RWPE2 (cell line): ENCODE data around the gene CARD14.

Experiments used
- ATAC-seq: fragments of 200-7000 bp; cut with Tn5 transposase; 3 replicates; pipeline ENCODE4 v1.9.1; 2021; ENCODE audit warnings: low read depth
- DNase-seq: peaks from one replicate; pipeline ENCODE4 v3.0.0-alpha.2; 2020; ENCODE audit warnings: low spot score
- H3K27ac ChIP-seq: fragments of 450-650 bp; 2 replicates; pipeline ENCODE4 v1.5.1; 2017; ENCODE audit warnings: mild to moderate bottlenecking; ENCODE audit not compliant: poor library complexity, severe bottlenecking
- H3K27me3 ChIP-seq: fragments of 250-450 bp; sonication (Bioruptor Pico); 2 replicates; pipeline ENCODE4 v1.5.1; 2021; ENCODE audit warnings: mild to moderate bottlenecking, moderate library complexity; ENCODE audit not compliant: insufficient read depth, poor library complexity, severe bottlenecking
- H3K36me3 ChIP-seq: fragments of 250-450 bp; sonication (Bioruptor Pico); 2 replicates; pipeline ENCODE4 v1.5.1; 2020; ENCODE audit warnings: low read depth, mild to moderate bottlenecking, moderate library complexity
- H3K4me1 ChIP-seq: fragments of 250-450 bp; sonication (Bioruptor Pico); 2 replicates; pipeline ENCODE4 v1.5.1; 2021; ENCODE audit warnings: mild to moderate bottlenecking, moderate library complexity; ENCODE audit not compliant: insufficient read depth, poor library complexity, severe bottlenecking
- H3K4me3 ChIP-seq: fragments of 250-450 bp; sonication (Bioruptor Pico); 2 replicates; pipeline ENCODE4 v1.5.1; 2021; ENCODE audit warnings: mild to moderate bottlenecking, moderate library complexity; ENCODE audit not compliant: severe bottlenecking
- H3K9me3 ChIP-seq: fragments of 250-450 bp; sonication (Bioruptor Pico); 2 replicates; pipeline ENCODE4 v1.5.1; 2021; ENCODE audit warnings: mild to moderate bottlenecking, moderate library complexity; ENCODE audit not compliant: severe bottlenecking
- TF ChIP-seq, protein P1 (sequence below): fragments of 450-650 bp; IDR thresholded peaks from one replicate; pipeline ENCODE4 v1.5.1; 2017; ENCODE audit warnings: mild to moderate bottlenecking, moderate library complexity; ENCODE audit not compliant: poor library complexity, severe bottlenecking

Gene CARD14

DNA sequence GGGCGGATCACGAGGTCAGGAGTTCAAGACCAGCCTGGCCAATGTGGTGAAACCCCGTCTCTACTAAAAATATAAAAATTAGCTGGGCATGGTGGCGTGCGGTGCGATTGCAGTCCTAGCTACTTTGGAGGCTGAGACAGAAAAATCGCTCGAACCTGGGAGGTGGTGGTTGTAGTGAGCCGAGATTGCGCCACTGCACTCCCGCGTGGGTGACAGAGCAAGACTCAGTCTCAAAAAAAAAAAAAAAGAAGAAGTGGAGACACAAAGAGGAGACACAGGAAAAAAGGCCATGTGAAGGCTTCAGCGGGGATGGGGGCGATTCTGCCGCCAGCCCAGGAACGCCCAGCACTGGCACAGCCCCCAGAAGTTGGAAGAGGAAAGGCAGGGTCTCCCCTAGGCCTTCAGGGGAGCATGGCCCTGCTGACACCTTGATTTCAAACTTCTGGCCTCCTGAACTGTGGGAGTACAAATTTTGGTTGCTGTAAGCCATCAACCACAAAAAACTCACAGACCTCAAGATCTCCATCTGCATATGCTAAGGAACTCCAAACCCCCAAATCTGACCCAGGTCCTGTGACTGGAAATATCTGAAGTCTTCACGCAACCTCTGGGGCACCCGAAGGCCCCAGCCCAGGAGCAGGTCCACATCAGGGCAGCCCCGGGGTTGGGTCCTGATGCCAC is 43.3 kb downstream of the CARD14 start:
- H3K9me3 ChIP-seq: no peaks in the 10 kb centered on the region
- peaks cover 5% of the 10 kb centered on the region; the same call in 1 of the 2 replicates for H3K36me3 ChIP-seq
- no peak for DNase-seq
- H3K27me3 ChIP-seq: no peaks in the 10 kb centered on the region
- no peak overlapping the region for H3K4me3 ChIP-seq
- no peak overlapping the region for H3K27ac ChIP-seq
- H3K4me1 ChIP-seq: no peaks in the 10 kb centered on the region
- no peak for ATAC-seq
- TF ChIP-seq, protein P1, sequence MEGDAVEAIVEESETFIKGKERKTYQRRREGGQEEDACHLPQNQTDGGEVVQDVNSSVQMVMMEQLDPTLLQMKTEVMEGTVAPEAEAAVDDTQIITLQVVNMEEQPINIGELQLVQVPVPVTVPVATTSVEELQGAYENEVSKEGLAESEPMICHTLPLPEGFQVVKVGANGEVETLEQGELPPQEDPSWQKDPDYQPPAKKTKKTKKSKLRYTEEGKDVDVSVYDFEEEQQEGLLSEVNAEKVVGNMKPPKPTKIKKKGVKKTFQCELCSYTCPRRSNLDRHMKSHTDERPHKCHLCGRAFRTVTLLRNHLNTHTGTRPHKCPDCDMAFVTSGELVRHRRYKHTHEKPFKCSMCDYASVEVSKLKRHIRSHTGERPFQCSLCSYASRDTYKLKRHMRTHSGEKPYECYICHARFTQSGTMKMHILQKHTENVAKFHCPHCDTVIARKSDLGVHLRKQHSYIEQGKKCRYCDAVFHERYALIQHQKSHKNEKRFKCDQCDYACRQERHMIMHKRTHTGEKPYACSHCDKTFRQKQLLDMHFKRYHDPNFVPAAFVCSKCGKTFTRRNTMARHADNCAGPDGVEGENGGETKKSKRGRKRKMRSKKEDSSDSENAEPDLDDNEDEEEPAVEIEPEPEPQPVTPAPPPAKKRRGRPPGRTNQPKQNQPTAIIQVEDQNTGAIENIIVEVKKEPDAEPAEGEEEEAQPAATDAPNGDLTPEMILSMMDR: no peak

DNA sequence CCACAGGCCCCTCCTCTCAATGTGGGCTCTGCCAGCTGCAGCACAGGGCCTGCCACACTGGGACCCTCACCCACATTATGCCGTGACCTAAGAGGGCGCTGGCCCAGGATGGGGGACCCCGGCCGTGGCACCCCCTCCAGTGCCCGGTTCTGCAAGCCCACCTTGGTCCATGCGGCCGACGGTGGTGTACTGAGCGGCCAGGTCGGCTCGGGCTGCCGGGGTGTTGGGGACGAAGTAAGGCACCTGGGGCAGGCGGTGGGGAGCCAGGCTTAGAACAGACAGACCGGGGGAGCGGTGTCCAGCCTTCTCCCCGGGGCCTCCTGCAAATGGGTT is 43.8 kb downstream of the CARD14 start:
- DNase-seq (no peak), ATAC-seq (no peak)
- Histone ChIP-seq H3K27me3 (no peaks in the 10 kb centered on the region), H3K27ac (no peak overlapping the region), H3K4me3 (no peak overlapping the region), H3K4me1 (no peaks in the 10 kb centered on the region), H3K36me3 (peaks cover 5% of the 10 kb centered on the region; the same call in 1 of the 2 replicates), H3K9me3 (no peaks in the 10 kb centered on the region)
- TF ChIP-seq, protein P1: no peak

DNA sequence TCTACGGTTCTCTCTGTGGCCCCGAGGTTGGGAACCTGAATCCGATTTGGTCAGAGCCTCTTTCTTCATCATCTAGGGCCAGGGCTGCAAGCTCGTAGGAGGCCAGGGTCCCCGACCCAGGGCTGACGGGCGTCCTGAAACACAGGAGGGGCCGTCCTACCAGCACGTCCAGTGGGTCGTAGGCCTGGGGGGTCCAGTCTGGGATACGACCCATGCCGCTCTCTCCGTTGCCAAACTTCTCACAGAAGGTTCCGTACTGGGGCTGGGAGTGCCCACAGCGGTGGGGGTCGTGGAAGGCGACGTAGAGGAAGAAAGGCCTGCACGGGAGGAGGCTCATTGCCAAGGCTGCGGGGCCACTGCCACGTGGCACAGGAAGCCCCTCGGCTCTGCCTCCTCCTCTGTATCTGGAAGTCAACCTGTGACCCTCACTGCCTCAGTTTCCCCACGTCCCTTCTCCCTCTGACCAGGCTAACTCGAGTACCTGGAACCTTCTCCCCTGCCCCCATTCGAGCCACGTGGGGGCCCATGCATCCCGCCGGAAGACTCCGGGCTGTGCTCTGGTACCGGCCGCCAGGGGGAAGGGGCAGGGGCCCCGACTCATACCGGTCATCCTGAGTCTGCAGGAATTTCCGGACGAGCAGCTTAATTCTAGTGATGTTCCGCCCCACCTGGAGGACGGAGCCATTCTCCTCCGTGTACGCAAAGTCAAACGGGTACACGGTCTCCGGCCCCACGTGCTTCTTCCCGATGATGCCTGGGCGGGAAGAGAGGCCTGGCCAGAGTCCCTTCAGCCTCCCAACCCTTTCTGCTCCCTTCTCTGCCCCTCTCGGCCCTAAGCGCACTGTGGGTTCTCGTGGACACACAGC is 44.4 kb downstream of the CARD14 start:
- H3K36me3 ChIP-seq: peaks cover 5% of the 10 kb centered on the region; the same call in 1 of the 2 replicates
- H3K4me1 ChIP-seq: no peaks in the 10 kb centered on the region
- DNase-seq: no peak
- H3K9me3 ChIP-seq: no peaks in the 10 kb centered on the region
- no peak overlapping the region for H3K27ac ChIP-seq
- H3K4me3 ChIP-seq: no peak overlapping the region
- ATAC-seq: no peak
- H3K27me3 ChIP-seq: no peaks in the 10 kb centered on the region
- TF ChIP-seq, protein P1: no peak

DNA sequence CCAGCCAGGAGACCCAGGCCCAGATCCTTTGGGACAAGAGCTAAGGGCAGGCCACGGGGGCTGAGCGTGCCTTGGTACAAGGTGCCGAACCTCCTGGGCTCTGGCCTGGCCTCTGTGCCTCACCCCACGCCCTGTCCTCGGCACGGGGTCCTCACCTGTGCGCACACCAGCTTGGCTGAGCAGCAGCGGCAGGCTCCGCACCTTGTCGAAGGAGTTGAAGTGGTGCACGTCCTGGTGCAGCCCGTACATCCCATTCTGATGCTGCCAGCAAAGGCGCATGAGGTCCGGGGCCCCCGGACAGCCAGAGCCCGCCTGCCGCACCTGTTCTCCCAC is 45.0 kb downstream of the CARD14 start:
- Histone ChIP-seq H3K4me1 (no peaks in the 10 kb centered on the region), H3K36me3 (peaks cover 5% of the 10 kb centered on the region; the same call in 1 of the 2 replicates), H3K27me3 (no peaks in the 10 kb centered on the region), H3K4me3 (no peak overlapping the region), H3K27ac (no peak overlapping the region), H3K9me3 (no peaks in the 10 kb centered on the region)
- ATAC-seq (no peak), DNase-seq (no peak)
- TF ChIP-seq, protein P1: no peak
